GM12878 (cell line): ENCODE data around the gene COG2. TPM values are rescaled to one million over a fixed set of nuclear protein-coding genes. Genes with fewer than 3 reads are reported as not detected.

Experiments
- ASH2L ChIP-seq: fragments of 300-600, 200-600 bp; sonication (generic); IDR thresholded peaks from 2 replicates; pipeline ENCODE4 v1.6.1; 2017; ENCODE audit warnings: low read depth, mild to moderate bottlenecking, borderline replicate concordance
- CREB1 ChIP-seq: IDR thresholded peaks from 2 replicates; pipeline ENCODE4 v1.6.1; 2012; ENCODE audit warnings: low read depth, mild to moderate bottlenecking, inconsistent platforms
- E2F8 ChIP-seq: fragments of 450-650 bp; IDR thresholded peaks from 2 replicates; pipeline ENCODE4 v1.6.1; 2018; ENCODE audit warnings: mild to moderate bottlenecking, low read depth, moderate library complexity; ENCODE audit not compliant: partially characterized antibody
- FOXM1 ChIP-seq: IDR thresholded peaks from 2 replicates; pipeline ENCODE4 v1.6.1; 2012; ENCODE audit warnings: low read depth, mild to moderate bottlenecking, inconsistent platforms, low read length, moderate library complexity
- HCFC1 ChIP-seq: fragments of 150-350 bp; IDR thresholded peaks from 2 replicates; pipeline ENCODE4 v1.6.1; 2014; ENCODE audit warnings: low read length
- HSF1 ChIP-seq: fragments of 150-350 bp; IDR thresholded peaks from 2 replicates; pipeline ENCODE4 v1.6.1; 2014; ENCODE audit warnings: mild to moderate bottlenecking, low read depth, low read length
- IKZF1 ChIP-seq: fragments of 450-650 bp; conservative IDR thresholded peaks from 2 replicates; pipeline ENCODE4 v1.6.1; 2017; ENCODE audit warnings: antibody characterized with exemption, mild to moderate bottlenecking
- IRF4 ChIP-seq: IDR thresholded peaks from 2 replicates; pipeline ENCODE4 v1.6.1; 2011; ENCODE audit warnings: low read depth, low read length
- NR2C2 ChIP-seq: IDR thresholded peaks from 2 replicates; pipeline ENCODE4 v1.6.1; 2011; ENCODE audit warnings: borderline replicate concordance, low read depth; ENCODE audit not compliant: control insufficient read depth, insufficient read length
- NRF1 ChIP-seq: conservative IDR thresholded peaks from 2 replicates; pipeline ENCODE4 v1.6.1; 2011; ENCODE audit warnings: mild to moderate bottlenecking, low read depth, low read length, improper control_type of control experiment
- PAX5 ChIP-seq: IDR thresholded peaks from 2 replicates; pipeline ENCODE4 v1.6.1; 2011; ENCODE audit warnings: low read depth, low read length, borderline replicate concordance
- PBX3 ChIP-seq: IDR thresholded peaks from 2 replicates; pipeline ENCODE4 v1.6.1; 2011; ENCODE audit warnings: mild to moderate bottlenecking, low read depth, low read length, moderate library complexity; ENCODE audit not compliant: insufficient replicate concordance
- POLR2AphosphoS5 ChIP-seq: IDR thresholded peaks from 2 replicates; pipeline ENCODE4 v1.6.1; 2011; ENCODE audit warnings: mild to moderate bottlenecking, low read length, inconsistent platforms
- RUNX3 ChIP-seq: IDR thresholded peaks from 2 replicates; pipeline ENCODE4 v1.6.1; 2012; ENCODE audit warnings: low read length, inconsistent platforms
- SP1 ChIP-seq: IDR thresholded peaks from one replicate; pipeline ENCODE4 v1.6.1; 2011; ENCODE audit warnings: low read depth, low read length
- WRNIP1 ChIP-seq: IDR thresholded peaks from 2 replicates; pipeline ENCODE4 v1.6.1; 2011; ENCODE audit warnings: low read depth, low read length, improper control_type of control experiment, borderline replicate concordance
- YBX1 ChIP-seq: fragments of 450-650 bp; IDR thresholded peaks from 2 replicates; pipeline ENCODE4 v1.6.1; 2016; ENCODE audit warnings: antibody characterized with exemption
- ZZZ3 ChIP-seq: IDR thresholded peaks from 2 replicates; pipeline ENCODE4 v1.6.1; 2011; ENCODE audit warnings: low read depth; ENCODE audit not compliant: control insufficient read depth, insufficient read length
- polyA plus RNA-seq, 11 experiments: library from polyadenylated mRNA; depleted of rRNA in 4 of 11; unstranded in 6 of 11; stranded (reverse) in 5 of 11; fragments of >200 nt; fragmentation: Nextera tagmentation in 4 of 11; fragmentation: Illumina TruSeq in 1 of 11; extraction: Ambion mirVana in 4 of 11; extraction: Trizol in 1 of 11; gene quantifications; 1 replicate in 1 of 11; 2 replicates in 10 of 11; pipeline versions ENCODE4 v1.2.1 to v1.2.3, GENCODE V29; 2011 to 2016; ENCODE audit warnings: inconsistent platforms in 2 of 11, missing spikeins in 2 of 11, low read depth in 1 of 11
- total RNA-seq, 4 experiments: library from RNA; depleted of rRNA in 3 of 4; stranded (reverse); fragments of >200 nt in 3 of 4; fragmentation: Illumina TruSeq in 1 of 4; extraction: Trizol in 1 of 4; gene quantifications; 2 replicates each; pipeline versions ENCODE4 v1.2.1 to v1.2.3, GENCODE V29; 2013 to 2021
- TF ChIP-seq, protein P1 (sequence below): fragments of 450-650 bp; IDR thresholded peaks from 2 replicates; pipeline ENCODE4 v1.6.1; 2016; ENCODE audit warnings: mild to moderate bottlenecking
- TF ChIP-seq, protein P2 (sequence below): fragments of 450-650 bp; formaldehyde crosslinking; IDR thresholded peaks from 2 replicates; pipeline ENCODE4 v1.4.0; 2022; ENCODE audit warnings: mild to moderate bottlenecking, moderate library complexity

Gene COG2
- total and polyA plus RNA-seq, 10 of the 15 experiments (the other 5 are each of a cell fraction or from before 2014, with no cell fraction given) = 15.0 to 31.5 (median 28.3) TPM

GRCh38 chr1:230642263-230642959, at the start of gene COG2 (continued):
- TF ChIP-seq PBX3 (no peak), ASH2L (peak; percentile 80; the same call in 1 of the 2 replicates), NR2C2 (no peak), RUNX3 (peak; percentile 66; the same call in 1 of the 2 replicates), WRNIP1 (no peak), FOXM1 (no peak), PAX5 (peak; percentile 94), YBX1 (no peak), HSF1 (no peak), ZZZ3 (no peak), SP1 (peak; percentile 54), POLR2AphosphoS5 (peak; percentile 90), NRF1 (peak; percentile 65), IKZF1 (peak; percentile 95), HCFC1 (peak; percentile 75), E2F8 (no peak), CREB1 (0 out of 2 replicates have a peak, but pooled peaks have one; percentile 64), IRF4 (no peak)
- TF ChIP-seq, protein P1, sequence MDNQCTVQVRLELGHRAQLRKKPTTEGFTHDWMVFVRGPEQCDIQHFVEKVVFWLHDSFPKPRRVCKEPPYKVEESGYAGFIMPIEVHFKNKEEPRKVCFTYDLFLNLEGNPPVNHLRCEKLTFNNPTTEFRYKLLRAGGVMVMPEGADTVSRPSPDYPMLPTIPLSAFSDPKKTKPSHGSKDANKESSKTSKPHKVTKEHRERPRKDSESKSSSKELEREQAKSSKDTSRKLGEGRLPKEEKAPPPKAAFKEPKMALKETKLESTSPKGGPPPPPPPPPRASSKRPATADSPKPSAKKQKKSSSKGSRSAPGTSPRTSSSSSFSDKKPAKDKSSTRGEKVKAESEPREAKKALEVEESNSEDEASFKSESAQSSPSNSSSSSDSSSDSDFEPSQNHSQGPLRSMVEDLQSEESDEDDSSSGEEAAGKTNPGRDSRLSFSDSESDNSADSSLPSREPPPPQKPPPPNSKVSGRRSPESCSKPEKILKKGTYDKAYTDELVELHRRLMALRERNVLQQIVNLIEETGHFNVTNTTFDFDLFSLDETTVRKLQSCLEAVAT = peak; percentile 99
- TF ChIP-seq, protein P2, sequence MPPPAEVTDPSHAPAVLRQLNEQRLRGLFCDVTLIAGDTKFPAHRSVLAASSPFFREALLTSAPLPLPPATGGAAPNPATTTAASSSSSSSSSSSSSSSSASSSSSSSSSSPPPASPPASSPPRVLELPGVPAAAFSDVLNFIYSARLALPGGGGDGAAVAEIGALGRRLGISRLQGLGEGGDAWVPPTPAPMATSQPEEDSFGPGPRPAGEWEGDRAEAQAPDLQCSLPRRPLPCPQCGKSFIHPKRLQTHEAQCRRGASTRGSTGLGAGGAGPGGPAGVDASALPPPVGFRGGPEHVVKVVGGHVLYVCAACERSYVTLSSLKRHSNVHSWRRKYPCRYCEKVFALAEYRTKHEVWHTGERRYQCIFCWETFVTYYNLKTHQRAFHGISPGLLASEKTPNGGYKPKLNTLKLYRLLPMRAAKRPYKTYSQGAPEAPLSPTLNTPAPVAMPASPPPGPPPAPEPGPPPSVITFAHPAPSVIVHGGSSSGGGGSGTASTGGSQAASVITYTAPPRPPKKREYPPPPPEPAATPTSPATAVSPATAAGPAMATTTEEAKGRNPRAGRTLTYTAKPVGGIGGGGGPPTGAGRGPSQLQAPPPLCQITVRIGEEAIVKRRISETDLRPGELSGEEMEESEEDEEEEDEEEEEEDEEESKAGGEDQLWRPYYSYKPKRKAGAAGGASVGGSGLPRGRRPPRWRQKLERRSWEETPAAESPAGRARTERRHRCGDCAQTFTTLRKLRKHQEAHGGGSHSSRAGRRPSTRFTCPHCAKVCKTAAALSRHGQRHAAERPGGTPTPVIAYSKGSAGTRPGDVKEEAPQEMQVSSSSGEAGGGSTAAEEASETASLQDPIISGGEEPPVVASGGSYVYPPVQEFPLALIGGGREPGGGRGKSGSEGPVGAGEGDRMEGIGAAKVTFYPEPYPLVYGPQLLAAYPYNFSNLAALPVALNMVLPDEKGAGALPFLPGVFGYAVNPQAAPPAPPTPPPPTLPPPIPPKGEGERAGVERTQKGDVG = no peak
